GM06990 (cell line): ENCODE measurements around the gene HOXA6.

Source experiments
- DNase-seq: peaks from one replicate; pipeline ENCODE4 v3.0.0-alpha.2; 2011; ENCODE audit not compliant: insufficient read length; ENCODE audit errors: extremely low read depth
- H3K27me3 ChIP-seq: replicated peaks from 2 replicates; pipeline ENCODE4 v1.6.0; 2011; ENCODE audit warnings: low read length; ENCODE audit not compliant: control insufficient read depth, insufficient read depth
- H3K36me3 ChIP-seq: 2 replicates; pipeline ENCODE4 v1.5.1; 2011; ENCODE audit warnings: low read length; ENCODE audit not compliant: control insufficient read depth, insufficient read depth
- H3K4me3 ChIP-seq: replicated peaks from 2 replicates; pipeline ENCODE4 v1.5.1; 2011; ENCODE audit warnings: low read depth, mild to moderate bottlenecking, control low read depth, low read length
- CTCF ChIP-seq: IDR thresholded peaks from 2 replicates; pipeline ENCODE4 v1.5.1; 2011; ENCODE audit warnings: low read length, control low read depth, mild to moderate bottlenecking, inconsistent platforms; ENCODE audit not compliant: insufficient read depth, poor library complexity, severe bottlenecking

HOXA6 gene

GRCh38 chr7:27137640-27138315 is 9.8 kb downstream of the HOXA6 start:
- Histone ChIP-seq H3K4me3 (no peak overlapping the region), H3K27me3 (no peaks in the 10 kb centered on the region), H3K36me3 (no peaks in the 10 kb centered on the region)
- DNase-seq = no peak
- no peak for TF ChIP-seq CTCF

- TF ChIP-seq CTCF = no peak
- Histone ChIP-seq H3K27me3 (no peaks in the 10 kb centered on the region), H3K4me3 (no peak overlapping the region), H3K36me3 (no peaks in the 10 kb centered on the region)
- no peak for DNase-seq
Measured at GRCh38 chr7:27134392-27134791, 13.2 kb downstream of the HOXA6 start.

- Histone ChIP-seq H3K36me3 (no peaks in the 10 kb centered on the region), H3K27me3 (no peaks in the 10 kb centered on the region), H3K4me3 (no peak overlapping the region)
- TF ChIP-seq CTCF = no peak
- DNase-seq = no peak
Measured at GRCh38 chr7:27133409-27134231, 14.0 kb downstream of the HOXA6 start.

- Histone ChIP-seq H3K36me3 (no peaks in the 10 kb centered on the region), H3K27me3 (no peaks in the 10 kb centered on the region), H3K4me3 (no peak overlapping the region)
- DNase-seq = no peak
- TF ChIP-seq CTCF = no peak
Measured at GRCh38 chr7:27132978-27133377, 14.6 kb downstream of the HOXA6 start.

- H3K27me3 ChIP-seq = no peaks in the 10 kb centered on the region
- no peaks in the 10 kb centered on the region for H3K36me3 ChIP-seq
- H3K4me3 ChIP-seq = no peak overlapping the region
- TF ChIP-seq CTCF = no peak
- no peak for DNase-seq
Measured at GRCh38 chr7:27132214-27132613, 15.4 kb downstream of the HOXA6 start.

- H3K36me3 ChIP-seq = no peaks in the 10 kb centered on the region
- no peak for DNase-seq
- no peak for TF ChIP-seq CTCF
- no peaks in the 10 kb centered on the region for H3K27me3 ChIP-seq
- no peak overlapping the region for H3K4me3 ChIP-seq
Measured at GRCh38 chr7:27131390-27131819, 16.2 kb downstream of the HOXA6 start.
